Endothelial cell of umbilical vein (primary cell): ENCODE results near the gene KCNE5. TPM values are rescaled to one million over a fixed set of nuclear protein-coding genes. Genes with fewer than 3 reads are reported as not detected.

Experiments used
- polyA plus RNA-seq, 4 experiments: library from polyadenylated mRNA; depleted of rRNA in 3 of 4; stranded (reverse) in 3 of 4; unstranded in 1 of 4; fragments of >200 nt; gene quantifications; 2 replicates each; pipeline versions ENCODE4 v1.2.1 to v1.2.3, GENCODE V29; 2011 to 2012; ENCODE audit warnings: missing spikeins in 1 of 4
- small RNA-seq: library from RNA; depleted of rRNA; stranded (forward); fragments of <200 nt; gene quantifications from one replicate; pipeline ENCODE3, GENCODE V24; 2012; ENCODE audit warnings: low replicate concordance, low read depth; ENCODE audit not compliant: insufficient read depth, insufficient read length
- total RNA-seq: library from RNA; stranded (reverse); gene quantifications from 2 replicates; pipeline ENCODE4 v1.2.3, GENCODE V29; 2021

Gene KCNE5
- total and polyA plus RNA-seq, 2 donors (not counting 3 experiments of a cell fraction or from before 2014, with no cell fraction given): 0.15 to 0.31 TPM

Small RNA genes lying within 50 kb of the gene (small RNA-seq; reads per million reads assigned to genes)
- gene AL118496.2: not detected

Other genes with a start within 250 kb of the KCNE5 start
- not detected in 2 replicates for gene GUCY2F, start 143.1 kb downstream of the KCNE5 start, total RNA-seq
- gene GUCY2F, start 143.1 kb downstream of the KCNE5 start, polyA plus RNA-seq: 0.01 TPM in 1 of 2 replicates, not detected in the other
- 3.8 and 5.3 TPM in 2 replicates for gene NXT2, start 88.3 kb downstream of the KCNE5 start, total RNA-seq
- 2.0 and 2.2 TPM in 2 replicates for gene NXT2, start 88.3 kb downstream of the KCNE5 start, polyA plus RNA-seq
- 85.5 and 88.9 TPM in 2 replicates for gene ACSL4, start 108.1 kb upstream of the KCNE5 start, total RNA-seq
- 16.1 and 20.7 TPM in 2 replicates for gene ACSL4, start 108.1 kb upstream of the KCNE5 start, polyA plus RNA-seq